IMR-90 (cell line): ENCODE measurements around the gene CGREF1. TPM values are rescaled to one million over a fixed set of nuclear protein-coding genes. Genes with fewer than 3 reads are reported as not detected.

Source experiments
- ATAC-seq: fragments of 200-7000 bp; cut with Tn5 transposase; 2 replicates; pipeline ENCODE4 v1.9.1; 2020; ENCODE audit warnings: low read depth, mild to moderate bottlenecking, moderate library complexity
- BruUV-seq: library from RNA; stranded (reverse); fragments of 400-500 nt; replicated peaks from 2 replicates; lab custom pipeline; 2021; lab: Mats Ljungman, UMichigan
- CTCF ChIA-PET: fragments of 300-600 bp; formaldehyde crosslinking; extraction: SDS; loops from one replicate; lab custom pipeline; 2021; ENCODE audit warnings: antibody characterized with exemption; lab: Yijun Ruan, JAX
- POLR2A ChIA-PET: fragments of 300-600 bp; sonication (Branson Sonifier 250); formaldehyde crosslinking; loops from one replicate; lab custom pipeline; 2022; ENCODE audit warnings: antibody characterized with exemption; ENCODE audit not compliant: unreplicated experiment; lab: Charles Lee
- DNase-seq: peaks from one replicate; pipeline ENCODE4 v3.0.0; 2013
- H2AFZ ChIP-seq: replicated peaks from 2 replicates; pipeline ENCODE3; 2013; ENCODE audit warnings: low read length, mild to moderate bottlenecking; ENCODE audit not compliant: poor library complexity
- H2AK5ac ChIP-seq: 2 replicates; pipeline ENCODE4 v1.6.1; 2013; ENCODE audit warnings: low read depth, low read length, inconsistent platforms
- H2AK9ac ChIP-seq: replicated peaks from 2 replicates; pipeline ENCODE3; 2013; ENCODE audit warnings: mild to moderate bottlenecking, low read depth, low read length, moderate library complexity; ENCODE audit not compliant: poor library complexity
- H2BK120ac ChIP-seq: 2 replicates; pipeline ENCODE4 v1.6.1; 2013; ENCODE audit warnings: low read depth, low read length, inconsistent platforms
- H2BK15ac ChIP-seq: 3 replicates; pipeline ENCODE4 v1.6.1; 2013; ENCODE audit warnings: low read depth, low read length, inconsistent platforms
- H2BK20ac ChIP-seq: 2 replicates; pipeline ENCODE4 v1.6.1; 2013; ENCODE audit warnings: low read depth, mild to moderate bottlenecking, inconsistent platforms, low read length, moderate library complexity
- H2BK5ac ChIP-seq: 2 replicates; pipeline ENCODE4 v1.6.1; 2013; ENCODE audit warnings: mild to moderate bottlenecking, low read depth, low read length, inconsistent platforms; ENCODE audit not compliant: poor library complexity, severe bottlenecking
- H3K14ac ChIP-seq: replicated peaks from 2 replicates; pipeline ENCODE4 v1.6.1; 2013; ENCODE audit warnings: low read depth, low read length, inconsistent platforms
- H3K18ac ChIP-seq: 2 replicates; pipeline ENCODE4 v1.6.1; 2013; ENCODE audit warnings: low read depth, low read length, control low read depth
- H3K23ac ChIP-seq: 2 replicates; pipeline ENCODE4 v1.6.1; 2013; ENCODE audit warnings: low read depth, low read length, inconsistent platforms
- H3K27ac ChIP-seq: 2 replicates; pipeline ENCODE4 v1.5.1; 2013; ENCODE audit warnings: mild to moderate bottlenecking, control low read depth, low read length; ENCODE audit not compliant: insufficient read depth
- H3K27me3 ChIP-seq: 2 replicates; pipeline ENCODE4 v1.6.1; 2013; ENCODE audit warnings: low read length; ENCODE audit not compliant: control insufficient read depth, insufficient read depth
- H3K36me3 ChIP-seq: 2 replicates; pipeline ENCODE4 v1.6.1; 2013; ENCODE audit warnings: low read length, mixed read lengths; ENCODE audit not compliant: control insufficient read depth, insufficient read depth
- H3K4ac ChIP-seq: 2 replicates; pipeline ENCODE4 v1.6.1; 2013; ENCODE audit warnings: low read depth, low read length, inconsistent platforms
- H3K4me1 ChIP-seq: 2 replicates; pipeline ENCODE4 v1.6.1; 2013; ENCODE audit warnings: low read length, mixed read lengths; ENCODE audit not compliant: control insufficient read depth, insufficient read depth
- H3K4me2 ChIP-seq: 2 replicates; pipeline ENCODE4 v1.6.1; 2013; ENCODE audit warnings: low read depth, mild to moderate bottlenecking, control low read depth, low read length, moderate library complexity
- H3K4me3 ChIP-seq: 2 replicates; pipeline ENCODE4 v1.5.1; 2013; ENCODE audit warnings: low read depth, mild to moderate bottlenecking, control low read depth, low read length, moderate library complexity; ENCODE audit not compliant: insufficient read depth
- H3K56ac ChIP-seq: 2 replicates; pipeline ENCODE4 v1.6.1; 2013; ENCODE audit warnings: low read length, inconsistent platforms; ENCODE audit not compliant: insufficient read depth; ENCODE audit errors: extremely low read depth
- H3K79me1 ChIP-seq, 2 experiments: 2 replicates each; pipeline ENCODE4 v1.6.1; 2013; ENCODE audit warnings: low read length in 2 of 2, inconsistent platforms in 1 of 2, low read depth in 1 of 2
- H3K9ac ChIP-seq: 2 replicates; pipeline ENCODE4 v1.6.1; 2013; ENCODE audit warnings: low read depth, low read length, control low read depth
- H3K9me1 ChIP-seq: 2 replicates; pipeline ENCODE4 v1.6.1; 2013; ENCODE audit warnings: low read length, inconsistent platforms; ENCODE audit not compliant: insufficient read depth
- H3K9me3 ChIP-seq: 2 replicates; pipeline ENCODE4 v1.6.1; 2013; ENCODE audit warnings: low read length; ENCODE audit not compliant: control insufficient read depth, insufficient read depth
- H4K20me1 ChIP-seq: 2 replicates; pipeline ENCODE4 v1.6.1; 2013; ENCODE audit warnings: low read length, inconsistent platforms; ENCODE audit not compliant: insufficient read depth
- H4K5ac ChIP-seq: 2 replicates; pipeline ENCODE4 v1.6.1; 2013; ENCODE audit warnings: mild to moderate bottlenecking, low read depth, low read length, control low read depth
- H4K8ac ChIP-seq, 2 experiments: 2 replicates each; pipeline ENCODE4 v1.6.1; 2013; ENCODE audit warnings: low read depth in 2 of 2, low read length in 2 of 2, control low read depth in 1 of 2, inconsistent platforms in 1 of 2
- H4K91ac ChIP-seq: 2 replicates; pipeline ENCODE4 v1.6.1; 2013; ENCODE audit warnings: low read depth, low read length, inconsistent platforms; ENCODE audit not compliant: insufficient read depth
- BHLHE40 ChIP-seq: fragments of 150-350 bp; IDR thresholded peaks from 2 replicates; pipeline ENCODE4 v1.6.1; 2016; ENCODE audit warnings: mild to moderate bottlenecking, low read depth, low read length
- CEBPB ChIP-seq: IDR thresholded peaks from 2 replicates; pipeline ENCODE4 v1.6.1; 2012; ENCODE audit warnings: low read depth, low read length, improper control_type of control experiment
- CHD1 ChIP-seq: IDR thresholded peaks from 2 replicates; pipeline ENCODE4 v1.6.1; 2012; ENCODE audit warnings: low read depth, low read length, improper control_type of control experiment
- CTCF ChIP-seq: conservative IDR thresholded peaks from 2 replicates; pipeline ENCODE4 v1.5.1; 2012; ENCODE audit warnings: mild to moderate bottlenecking, low read depth, low read length, improper control_type of control experiment
- FOS ChIP-seq: fragments of 150-350 bp; IDR thresholded peaks from 2 replicates; pipeline ENCODE4 v1.6.1; 2016; ENCODE audit warnings: low read depth, low read length
- MAFK ChIP-seq: IDR thresholded peaks from 2 replicates; pipeline ENCODE4 v1.6.1; 2012; ENCODE audit warnings: low read depth, low read length, improper control_type of control experiment
- MAZ ChIP-seq: IDR thresholded peaks from 2 replicates; pipeline ENCODE4 v1.6.1; 2012; ENCODE audit warnings: low read depth, mild to moderate bottlenecking, low read length, improper control_type of control experiment, moderate library complexity, borderline replicate concordance
- MXI1 ChIP-seq: IDR thresholded peaks from 2 replicates; pipeline ENCODE4 v1.6.1; 2012; ENCODE audit warnings: low read depth, mild to moderate bottlenecking, low read length, moderate library complexity, borderline replicate concordance
- NFE2L2 ChIP-seq: fragments of 150-350 bp; IDR thresholded peaks from 2 replicates; pipeline ENCODE4 v1.6.1; 2016; ENCODE audit warnings: low read depth, mild to moderate bottlenecking, low read length
- POLR2A ChIP-seq: IDR thresholded peaks from 2 replicates; pipeline ENCODE4 v1.6.1; 2012; ENCODE audit warnings: mild to moderate bottlenecking, low read depth, low read length
- RAD21 ChIP-seq: IDR thresholded peaks from 2 replicates; pipeline ENCODE4 v1.6.1; 2012; ENCODE audit warnings: low read length, improper control_type of control experiment
- RCOR1 ChIP-seq: IDR thresholded peaks from 2 replicates; pipeline ENCODE4 v1.6.1; 2012; ENCODE audit warnings: mild to moderate bottlenecking, low read length, improper control_type of control experiment; ENCODE audit not compliant: insufficient replicate concordance
- RFX5 ChIP-seq: IDR thresholded peaks from 2 replicates; pipeline ENCODE4 v1.8.0; 2012; ENCODE audit warnings: low read depth, mild to moderate bottlenecking, low read length, moderate library complexity
- USF2 ChIP-seq: fragments of 150-350 bp; IDR thresholded peaks from 2 replicates; pipeline ENCODE4 v1.6.1; 2017; ENCODE audit warnings: mild to moderate bottlenecking, antibody characterized with exemption, low read length, low read depth
- WGBS, 2 experiments: methylation state at CpG; one replicate each; pipeline versions ENCODE4 v1.1.5 to v1.1.7; 2013; ENCODE audit warnings: missing lambda C conversion rate in 2 of 2; ENCODE audit not compliant: insufficient read length in 1 of 2; ENCODE audit errors: extremely low coverage in 2 of 2; 5-methylcytosine and 5-hydroxymethylcytosine counted together
- dilution Hi-C: fragments of 300-500 bp; cut with HindIII; formaldehyde crosslinking; loops from one replicate; pipeline ENCODE4 v1.14.3; 2018; ENCODE audit warnings: low sequenced_read_pairs; ENCODE audit not compliant: unreplicated experiment
- in situ Hi-C: fragments of 300-500 bp; cut with MboI; formaldehyde crosslinking; loops from 3 replicates; pipeline ENCODE4 v1.14.3; 2019; ENCODE audit warnings: low sequenced_read_pairs, inconsistent platforms, mixed read lengths
- intact Hi-C: fragments of 100-400 bp; cut with micrococcal nuclease; formaldehyde crosslinking; loops from 2 replicates; pipeline ENCODE4 v1.10.0; 2022
- polyA plus RNA-seq, 3 experiments: library from polyadenylated mRNA; depleted of rRNA; stranded (reverse); fragments of >200 nt; gene quantifications; 2 replicates each; pipeline ENCODE4 v1.2.3, GENCODE V29; 2012; ENCODE audit warnings: low replicate concordance in 1 of 3
- total RNA-seq: library from RNA; depleted of rRNA; stranded (reverse); fragments of >200 nt; gene quantifications from 2 replicates; pipeline ENCODE4 v1.2.3, GENCODE V29; 2012

CGREF1 gene
- total and polyA plus RNA-seq, 2 of the 4 experiments (the other 2 are of a cell fraction), result 0.54 to 1.3 TPM

- in situ Hi-C loops (no loop called here), intact Hi-C loops (no loop called here), dilution Hi-C loops (no loop called here)
- peaks cover 13% of the 10 kb centered on the region for H4K20me1 ChIP-seq
- no peak overlapping the region for H3K9ac ChIP-seq
- no peak overlapping the region for H3K4ac ChIP-seq
- no peak overlapping the region for H2BK5ac ChIP-seq
- no peak overlapping the region for H3K27ac ChIP-seq
- no peaks in the 10 kb centered on the region for H3K27me3 ChIP-seq
- BruUV-seq, result no TSS peak
- CTCF ChIA-PET, result no interaction called here
- no peak overlapping the region for H2AK5ac ChIP-seq
- H3K4me1 ChIP-seq, result peaks cover 5% of the 10 kb centered on the region
- peaks cover 0 to 26% of the 10 kb centered on the region in 2 experiments; a peak in 2 of 4 replicates for H3K79me1 ChIP-seq
- no peak overlapping the region for H2AFZ ChIP-seq
- no peak overlapping the region for H3K14ac ChIP-seq
- H3K9me1 ChIP-seq, result peaks cover 12% of the 10 kb centered on the region
- no peak overlapping the region for H2BK15ac ChIP-seq
- no peak overlapping the region for H4K8ac ChIP-seq
- no peak overlapping the region for H3K4me3 ChIP-seq
- no peak overlapping the region for H2AK9ac ChIP-seq
- H3K56ac ChIP-seq, result no peak overlapping the region
- no peak for ATAC-seq
- no peak overlapping the region for H3K4me2 ChIP-seq
- TF ChIP-seq NFE2L2 (no peak), RCOR1 (no peak), USF2 (no peak), CHD1 (no peak), CEBPB (no peak), MAFK (no peak), FOS (no peak), MAZ (no peak), RAD21 (no peak), POLR2A (no peak), RFX5 (no peak), MXI1 (no peak), CTCF (no peak), BHLHE40 (no peak)
- no peak overlapping the region for H3K18ac ChIP-seq
- H4K5ac ChIP-seq, result no peak overlapping the region
- WGBS, 2 experiments, result 63% methylated on average over 4 of the region's 11 CpGs; no CpG with 5 or more reads in 1 of the 2 experiments
- no peak overlapping the region for H2BK120ac ChIP-seq
- no peak for DNase-seq
- no peaks in the 10 kb centered on the region for H3K9me3 ChIP-seq
- H2BK20ac ChIP-seq, result no peak overlapping the region
- H3K36me3 ChIP-seq, result peaks cover 29% of the 10 kb centered on the region
- H3K23ac ChIP-seq, result no peak overlapping the region
- H4K91ac ChIP-seq, result no peak overlapping the region
- POLR2A ChIA-PET, result no interaction called here
Measured at GRCh38 chr2:27053321-27053720, 65.6 kb downstream of the CGREF1 start.
